ENCODE results near the gene POLR2B. TPM values are rescaled to one million over a fixed set of nuclear protein-coding genes. Genes with fewer than 3 reads are reported as not detected.

Gene POLR2B
- total RNA-seq, 1 experiment from 2014 or later = 117 TPM

GRCh38 chr4:56995525-56995924, 16.8 kb downstream of the POLR2B start (continued):
- TF ChIP-seq NR3C1 (CRISPR knock-in tag; conservative IDR thresholded peaks at IDR 0.05; ENCODE audit: low read depth) (no peak), MXD4 (CRISPR knock-in tag; IDR thresholded peaks at IDR 0.05; ENCODE audit: borderline replicate concordance) (no peak), GABPB1 (CRISPR knock-in tag; IDR thresholded peaks at IDR 0.05) (no peak), USF2 (CRISPR knock-in tag; IDR thresholded peaks at IDR 0.05) (no peak), CDX4 (CRISPR knock-in tag; IDR thresholded peaks at IDR 0.05; ENCODE audit: borderline replicate concordance) (no peak), TEAD1 (CRISPR knock-in tag; IDR thresholded peaks at IDR 0.05) (no peak)

- Mint-ChIP-seq H3K4me3 (no peak overlapping the region), H3K27ac (no peak overlapping the region), H3K9me3 (no peaks in the 10 kb centered on the region), H3K27me3 (ENCODE audit: low read depth) (no peaks in the 10 kb centered on the region), H3K36me3 (peaks cover 59% of the 10 kb centered on the region), H3K4me1 (no peaks in the 10 kb centered on the region)
- ChIA-PET POLR2A (no interaction called here), CTCF (no interaction called here)
- no peak for ATAC-seq
- no peak for DNase-seq (ENCODE audit: low spot score)
- TF ChIP-seq GRHL2 (CRISPR knock-in tag; IDR thresholded peaks at IDR 0.05; ENCODE audit: insufficient replicate concordance, severe bottlenecking) (no peak), SOX15 (CRISPR knock-in tag; IDR thresholded peaks at IDR 0.05) (no peak), STAT6 (CRISPR knock-in tag; conservative IDR thresholded peaks at IDR 0.05; ENCODE audit: low read depth) (no peak), FOXP4 (CRISPR knock-in tag; IDR thresholded peaks at IDR 0.05) (no peak), NFYB (CRISPR knock-in tag; conservative IDR thresholded peaks at IDR 0.05; ENCODE audit: low read depth) (no peak), NFE2L1 (CRISPR knock-in tag; IDR thresholded peaks at IDR 0.05) (no peak), TP53 (CRISPR knock-in tag; IDR thresholded peaks at IDR 0.05) (no peak), ETV6 (CRISPR knock-in tag; IDR thresholded peaks at IDR 0.05) (no peak)
Measured at GRCh38 chr4:56999751-57000150, 21.1 kb downstream of the POLR2B start.

- Mint-ChIP-seq H3K9me3 (no peaks in the 10 kb centered on the region), H3K36me3 (peaks cover 64% of the 10 kb centered on the region), H3K4me1 (no peaks in the 10 kb centered on the region), H3K27ac (no peak overlapping the region), H3K27me3 (ENCODE audit: low read depth) (no peaks in the 10 kb centered on the region), H3K4me3 (no peak overlapping the region)
- ATAC-seq (no peak), DNase-seq (ENCODE audit: low spot score) (no peak)
- POLR2A ChIA-PET = no interaction called here
- TF ChIP-seq STAT6 (CRISPR knock-in tag; conservative IDR thresholded peaks at IDR 0.05; ENCODE audit: low read depth) = no peak
- TF ChIP-seq MYBL2 (CRISPR knock-in tag; IDR thresholded peaks at IDR 0.05) = no peak
- no peak for TF ChIP-seq ERG (CRISPR knock-in tag; IDR thresholded peaks at IDR 0.05)
- no peak for TF ChIP-seq NR2C2 (CRISPR knock-in tag; IDR thresholded peaks at IDR 0.05)
- CTCF ChIA-PET = no interaction called here
Measured at GRCh38 chr4:57013543-57014120, 34.9 kb downstream of the POLR2B start.
